CD4-positive, alpha-beta T cell (primary cell): ENCODE results near the gene WASL. TPM values are rescaled to one million over a fixed set of nuclear protein-coding genes. Genes with fewer than 3 reads are reported as not detected.

Experiments
- ATAC-seq: fragments of 200-7000 bp; cut with Tn5 transposase; one replicate; pipeline ENCODE4 v1.10.0; 2022; ENCODE audit warnings: mild to moderate bottlenecking; ENCODE audit not compliant: poor library complexity
- CTCF ChIA-PET: fragments of 350-600 bp; sonication (Branson Sonifier 250); formaldehyde crosslinking; loops from one replicate; lab custom pipeline; 2021; ENCODE audit warnings: antibody characterized with exemption, inconsistent platforms; lab: Charles Lee
- POLR2A ChIA-PET: fragments of 350-600 bp; sonication (Branson Sonifier 250); formaldehyde crosslinking; loops from one replicate; lab custom pipeline; 2021; ENCODE audit warnings: antibody characterized with exemption, inconsistent platforms; lab: Charles Lee
- DNase-seq, 14 experiments: peaks; one replicate each; pipeline ENCODE4 v3.0.0-alpha.2; 2013 to 2020; ENCODE audit warnings: mixed read lengths in 2 of 14
- H3K27ac ChIP-seq, 2 donors: one replicate each; pipeline versions ENCODE4 v1.5.1 to v1.7.0; 2013; ENCODE audit warnings: low read length in 2 of 2, low read depth in 1 of 2, mild to moderate bottlenecking in 1 of 2
- H3K27me3 ChIP-seq, 2 experiments: 1 replicate in 1 of 2; 2 replicates in 1 of 2; pipeline versions ENCODE4 v1.6.1 to v1.7.0; 2013; ENCODE audit warnings: low read length in 2 of 2, control low read depth in 1 of 2, mild to moderate bottlenecking in 1 of 2, moderate library complexity in 1 of 2; ENCODE audit not compliant: insufficient read depth in 2 of 2, control insufficient read depth in 1 of 2
- H3K36me3 ChIP-seq: one replicate; pipeline ENCODE4 v1.6.1; 2013; ENCODE audit warnings: low read length, control low read depth; ENCODE audit not compliant: insufficient read depth
- H3K4me1 ChIP-seq: one replicate; pipeline ENCODE4 v1.6.1; 2013; ENCODE audit warnings: low read length, control low read depth; ENCODE audit not compliant: insufficient read depth
- H3K4me3 ChIP-seq: one replicate; pipeline ENCODE4 v1.5.1; 2013; ENCODE audit warnings: mild to moderate bottlenecking, low read length, moderate library complexity
- H3K9me3 ChIP-seq, 2 experiments: 1 replicate in 1 of 2; 2 replicates in 1 of 2; pipeline versions ENCODE4 v1.6.1 to v1.7.0; 2013; ENCODE audit warnings: low read length in 2 of 2, mild to moderate bottlenecking in 2 of 2, control low read depth in 1 of 2, moderate library complexity in 1 of 2; ENCODE audit not compliant: control insufficient read depth in 1 of 2, insufficient read depth in 1 of 2
- H3K27ac Mint-ChIP-seq: one replicate; pipeline ENCODE4 v1.8.0; 2020; ENCODE audit warnings: mixed read lengths
- H3K27me3 Mint-ChIP-seq: one replicate; pipeline ENCODE4 v1.8.0; 2021; ENCODE audit warnings: mixed read lengths
- H3K36me3 Mint-ChIP-seq: one replicate; pipeline ENCODE4 v1.8.0; 2021; ENCODE audit warnings: low read depth, mixed read lengths
- H3K4me1 Mint-ChIP-seq: one replicate; pipeline ENCODE4 v1.8.0; 2021; ENCODE audit warnings: low read depth, mixed read lengths
- H3K4me3 Mint-ChIP-seq: one replicate; pipeline ENCODE4 v1.8.0; 2020; ENCODE audit warnings: mild to moderate bottlenecking, mixed read lengths
- H3K9me3 Mint-ChIP-seq: one replicate; pipeline ENCODE4 v1.8.0; 2020; ENCODE audit warnings: mixed read lengths
- intact Hi-C, 2 experiments: fragments of 100-400 bp; cut with DNase I in 1 of 2; cut with micrococcal nuclease in 1 of 2; formaldehyde crosslinking; loops; one replicate each; pipeline versions ENCODE4 v1.15.1 to v1.9.0; 2023 to 2025; cut with DNase I, micrococcal nuclease
- total RNA-seq, 174 experiments: library from RNA in 2 of 174; stranded (reverse) in 2 of 174; gene quantifications; one replicate each; pipeline ENCODE4 v1.2.3 and lab custom pipeline; 2021 to 2026
- TF ChIP-seq, protein P1 (sequence below): fragments of 200-600 bp; IDR thresholded peaks from one replicate; pipeline ENCODE4 v1.8.0; 2022; ENCODE audit warnings: antibody characterized with exemption, mild to moderate bottlenecking

WASL gene
- total RNA-seq, 2 experiments from 2014 or later = 8.6 to 9.3 TPM

DNA sequence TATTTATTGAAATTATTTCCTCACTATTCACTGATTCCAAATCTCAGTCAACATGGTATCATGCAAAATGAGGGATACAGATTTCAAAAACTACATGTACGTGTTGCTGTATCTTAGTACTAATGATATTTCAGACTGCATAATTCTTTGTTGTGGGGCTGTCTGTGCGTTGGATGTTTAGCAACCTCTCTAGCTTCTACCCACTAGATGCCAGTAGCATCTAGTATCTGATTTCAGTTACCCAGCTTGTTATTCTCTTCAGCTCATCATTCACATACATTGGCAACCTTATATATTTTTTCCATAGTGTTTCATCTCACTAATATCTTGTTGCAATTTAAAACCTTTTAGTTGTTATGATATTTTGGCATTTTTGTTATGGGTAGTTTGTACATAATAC is 22.5 kb upstream of the WASL start:
- no peak overlapping the region for H3K27ac ChIP-seq
- Mint-ChIP-seq H3K27ac (no peak overlapping the region), H3K4me3 (no peak overlapping the region), H3K27me3 (peaks cover 13% of the 10 kb centered on the region), H3K36me3 (no peaks in the 10 kb centered on the region), H3K9me3 (no peaks in the 10 kb centered on the region), H3K4me1 (no peaks in the 10 kb centered on the region)
- peaks cover 0 to 3% of the 10 kb centered on the region in 2 experiments for H3K27me3 ChIP-seq
- no peak overlapping the region for H3K4me3 ChIP-seq
- no peak for ATAC-seq
- TF ChIP-seq, protein P1, sequence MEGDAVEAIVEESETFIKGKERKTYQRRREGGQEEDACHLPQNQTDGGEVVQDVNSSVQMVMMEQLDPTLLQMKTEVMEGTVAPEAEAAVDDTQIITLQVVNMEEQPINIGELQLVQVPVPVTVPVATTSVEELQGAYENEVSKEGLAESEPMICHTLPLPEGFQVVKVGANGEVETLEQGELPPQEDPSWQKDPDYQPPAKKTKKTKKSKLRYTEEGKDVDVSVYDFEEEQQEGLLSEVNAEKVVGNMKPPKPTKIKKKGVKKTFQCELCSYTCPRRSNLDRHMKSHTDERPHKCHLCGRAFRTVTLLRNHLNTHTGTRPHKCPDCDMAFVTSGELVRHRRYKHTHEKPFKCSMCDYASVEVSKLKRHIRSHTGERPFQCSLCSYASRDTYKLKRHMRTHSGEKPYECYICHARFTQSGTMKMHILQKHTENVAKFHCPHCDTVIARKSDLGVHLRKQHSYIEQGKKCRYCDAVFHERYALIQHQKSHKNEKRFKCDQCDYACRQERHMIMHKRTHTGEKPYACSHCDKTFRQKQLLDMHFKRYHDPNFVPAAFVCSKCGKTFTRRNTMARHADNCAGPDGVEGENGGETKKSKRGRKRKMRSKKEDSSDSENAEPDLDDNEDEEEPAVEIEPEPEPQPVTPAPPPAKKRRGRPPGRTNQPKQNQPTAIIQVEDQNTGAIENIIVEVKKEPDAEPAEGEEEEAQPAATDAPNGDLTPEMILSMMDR = no peak
- H3K36me3 ChIP-seq = no peaks in the 10 kb centered on the region
- intact Hi-C loops = no loop called here
- no peaks in the 10 kb centered on the region for H3K9me3 ChIP-seq
- no peak for DNase-seq
- ChIA-PET CTCF (interaction anchor here (1.2 kb wide), 1 partner anchor 9 kb away, joined by 4 read pairs; no protein-coding TSS in a partner anchor), POLR2A (no interaction called here)
- no peaks in the 10 kb centered on the region for H3K4me1 ChIP-seq

DNA sequence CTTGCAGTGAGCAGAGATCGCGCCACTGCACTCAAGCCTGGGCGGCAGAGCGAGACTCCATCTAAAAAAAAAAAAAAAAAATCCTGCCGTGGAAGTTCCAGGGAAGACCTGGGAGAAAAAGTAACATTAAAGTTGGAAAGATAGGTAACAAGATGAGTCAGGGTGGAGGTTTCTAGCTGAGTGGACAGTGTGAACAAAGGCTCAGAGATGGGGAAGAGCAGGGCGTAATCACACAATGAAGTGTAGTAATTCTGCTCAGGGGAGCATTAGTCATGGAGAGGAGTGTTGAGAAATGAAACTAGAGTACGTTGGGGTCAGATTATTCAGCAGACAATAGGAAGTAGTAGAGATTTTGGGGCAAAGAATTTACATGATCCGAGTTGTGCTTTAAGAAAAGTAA is 21.6 kb upstream of the WASL start:
- Histone ChIP-seq H3K9me3 (no peaks in the 10 kb centered on the region), H3K27me3 (peaks cover 0 to 3% of the 10 kb centered on the region in 2 experiments), H3K27ac (no peak overlapping the region), H3K4me3 (no peak overlapping the region), H3K4me1 (no peaks in the 10 kb centered on the region), H3K36me3 (no peaks in the 10 kb centered on the region)
- DNase-seq (peak in 3 of 14 experiments; percentile 27 to 63 (median 46)), ATAC-seq (no peak)
- no peaks in the 10 kb centered on the region for H3K36me3 Mint-ChIP-seq
- TF ChIP-seq, protein P1 = no peak
- no peaks in the 10 kb centered on the region for H3K9me3 Mint-ChIP-seq
- no peak overlapping the region for H3K4me3 Mint-ChIP-seq
- no peaks in the 10 kb centered on the region for H3K4me1 Mint-ChIP-seq
- ChIA-PET CTCF (interaction anchor here (1.3 kb wide), 1 partner anchor 24 kb away, joined by 3 read pairs; no protein-coding TSS in a partner anchor), POLR2A (no interaction called here)
- no peak overlapping the region for H3K27ac Mint-ChIP-seq
- peaks cover 7% of the 10 kb centered on the region for H3K27me3 Mint-ChIP-seq
- intact Hi-C loops = no loop called here

DNA sequence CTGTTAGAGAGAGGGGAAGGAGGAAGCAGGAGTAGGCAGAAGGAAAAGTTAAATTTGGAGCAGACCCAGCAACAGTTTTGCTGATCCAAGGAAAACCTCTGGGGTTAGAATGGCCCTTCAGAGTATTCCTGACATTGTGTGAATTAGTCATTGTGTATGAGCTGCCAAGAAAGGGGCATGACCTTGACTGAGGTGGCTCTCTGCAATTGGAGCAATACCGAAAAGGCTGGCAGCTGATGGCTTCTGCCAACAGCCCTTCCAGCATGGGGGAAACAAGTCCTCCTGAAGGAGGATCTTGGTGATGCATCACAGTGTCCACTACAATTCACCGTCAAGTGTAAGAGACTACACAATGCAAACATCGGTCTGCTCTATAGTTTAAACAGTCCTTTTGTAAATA is 20.6 kb upstream of the WASL start:
- Histone ChIP-seq H3K36me3 (no peaks in the 10 kb centered on the region), H3K27me3 (no peaks in the 10 kb centered on the region), H3K4me1 (no peaks in the 10 kb centered on the region), H3K27ac (no peak overlapping the region), H3K4me3 (no peak overlapping the region), H3K9me3 (no peaks in the 10 kb centered on the region)
- Mint-ChIP-seq H3K36me3 (no peaks in the 10 kb centered on the region), H3K27me3 (peaks cover 2% of the 10 kb centered on the region), H3K4me3 (no peak overlapping the region), H3K4me1 (no peaks in the 10 kb centered on the region), H3K27ac (no peak overlapping the region), H3K9me3 (no peaks in the 10 kb centered on the region)
- intact Hi-C loops = no loop called here
- ATAC-seq (no peak), DNase-seq (no peak)
- ChIA-PET CTCF (no interaction called here), POLR2A (no interaction called here)
- TF ChIP-seq, protein P1 = no peak
